Omental fat pad (tissue), 4 donors: Measurements from ENCODE around the gene ADAM12. TPM values are rescaled to one million over a fixed set of nuclear protein-coding genes. Genes with fewer than 3 reads are reported as not detected.

Experiments
- ATAC-seq: fragments of 150-250 bp; one replicate; pipeline ENCODE4 v1.9.1; 2016; ENCODE audit warnings: mild to moderate bottlenecking, moderate library complexity; ENCODE audit not compliant: low FRiP score
- DNase-seq: peaks from one replicate; pipeline ENCODE4 v3.0.0-alpha.2; 2019; ENCODE audit warnings: low spot score
- total RNA-seq, 4 donors: library from RNA; depleted of rRNA; stranded (reverse); fragments of >200 nt; gene quantifications; one replicate each; pipeline ENCODE4 v1.1.0, GENCODE V29; 2016
- TF ChIP-seq, protein P1 (sequence below), 3 donors: fragments of 450-650 bp; IDR thresholded peaks; one replicate each; pipeline ENCODE4 v1.5.1; 2016 to 2017; ENCODE audit warnings: antibody characterized with exemption in 3 of 3, mild to moderate bottlenecking in 3 of 3, moderate library complexity in 2 of 3

ADAM12 gene
- total RNA-seq, 4 donors from 2014 or later, result 4.9 to 24.4 (median 10.9) TPM

DNA sequence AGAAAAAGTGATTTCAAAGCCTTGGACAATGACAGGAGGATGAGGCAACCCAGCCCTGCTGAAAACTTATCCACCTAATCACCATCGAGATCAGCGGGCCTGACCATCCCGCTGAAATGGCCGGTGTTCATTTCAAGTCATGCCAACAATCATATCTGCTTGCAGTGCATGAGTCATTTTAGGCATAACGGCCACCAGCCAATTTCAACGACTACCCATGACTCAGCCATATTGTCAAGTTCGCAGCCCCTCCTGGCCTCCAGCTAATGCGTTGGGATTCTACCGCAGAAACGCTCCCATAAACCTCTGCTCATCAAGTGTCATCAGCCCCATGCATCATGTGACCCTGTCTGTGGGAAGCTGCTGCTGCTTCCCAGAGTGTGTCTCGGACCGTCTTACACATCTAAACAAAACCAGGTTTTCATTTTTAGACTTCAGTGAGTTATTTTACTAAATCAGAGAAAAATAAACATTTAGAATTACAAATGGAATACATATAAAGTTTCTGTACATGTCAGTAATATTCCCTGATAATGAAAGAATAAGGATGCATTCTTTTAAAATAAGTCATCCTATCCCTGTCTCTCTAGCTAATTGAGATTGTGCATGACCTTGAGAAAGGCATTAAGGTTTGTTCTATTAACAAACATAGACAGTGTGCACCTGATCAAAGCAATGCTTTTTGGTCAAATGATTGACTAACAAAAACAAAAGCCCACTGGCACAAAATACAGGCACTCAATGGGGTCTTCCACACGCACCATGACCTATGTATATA lies 188.9 kb downstream of the ADAM12 start:
- no peak for DNase-seq
- ATAC-seq, result peak; percentile 68
- TF ChIP-seq, protein P1, sequence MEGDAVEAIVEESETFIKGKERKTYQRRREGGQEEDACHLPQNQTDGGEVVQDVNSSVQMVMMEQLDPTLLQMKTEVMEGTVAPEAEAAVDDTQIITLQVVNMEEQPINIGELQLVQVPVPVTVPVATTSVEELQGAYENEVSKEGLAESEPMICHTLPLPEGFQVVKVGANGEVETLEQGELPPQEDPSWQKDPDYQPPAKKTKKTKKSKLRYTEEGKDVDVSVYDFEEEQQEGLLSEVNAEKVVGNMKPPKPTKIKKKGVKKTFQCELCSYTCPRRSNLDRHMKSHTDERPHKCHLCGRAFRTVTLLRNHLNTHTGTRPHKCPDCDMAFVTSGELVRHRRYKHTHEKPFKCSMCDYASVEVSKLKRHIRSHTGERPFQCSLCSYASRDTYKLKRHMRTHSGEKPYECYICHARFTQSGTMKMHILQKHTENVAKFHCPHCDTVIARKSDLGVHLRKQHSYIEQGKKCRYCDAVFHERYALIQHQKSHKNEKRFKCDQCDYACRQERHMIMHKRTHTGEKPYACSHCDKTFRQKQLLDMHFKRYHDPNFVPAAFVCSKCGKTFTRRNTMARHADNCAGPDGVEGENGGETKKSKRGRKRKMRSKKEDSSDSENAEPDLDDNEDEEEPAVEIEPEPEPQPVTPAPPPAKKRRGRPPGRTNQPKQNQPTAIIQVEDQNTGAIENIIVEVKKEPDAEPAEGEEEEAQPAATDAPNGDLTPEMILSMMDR (IDR thresholded peaks at IDR 0.05), result no peak

DNA sequence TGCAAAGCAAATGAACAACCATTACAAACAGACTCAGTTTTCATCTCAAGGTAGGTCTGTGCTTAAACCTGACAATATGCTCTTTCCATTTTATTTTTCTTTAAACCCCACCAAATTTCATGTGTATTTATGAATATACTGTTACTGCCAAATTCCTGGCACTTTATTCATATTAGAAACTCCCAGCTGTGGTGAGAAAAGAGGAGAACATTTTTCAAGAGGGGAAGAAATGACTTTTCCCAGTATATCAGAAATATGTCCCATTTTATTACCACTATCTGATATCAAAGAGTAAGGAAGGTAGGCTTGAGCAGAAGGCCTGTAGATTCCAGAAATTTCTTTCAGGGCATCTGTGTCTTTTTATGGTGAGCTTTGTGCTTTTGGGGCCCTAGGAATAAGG lies 189.6 kb downstream of the ADAM12 start:
- DNase-seq (no peak), ATAC-seq (no peak)
- TF ChIP-seq, protein P1 (IDR thresholded peaks at IDR 0.05), result no peak

GRCh38 chr10:126197036-126197543 lies 191.2 kb downstream of the ADAM12 start:
- ATAC-seq, result no peak
- DNase-seq, result no peak
- TF ChIP-seq, protein P1 (IDR thresholded peaks at IDR 0.05), result no peak

GRCh38 chr10:126196281-126196680 lies 192.0 kb downstream of the ADAM12 start:
- ATAC-seq (no peak), DNase-seq (no peak)
- TF ChIP-seq, protein P1 (IDR thresholded peaks at IDR 0.05), result no peak

DNA sequence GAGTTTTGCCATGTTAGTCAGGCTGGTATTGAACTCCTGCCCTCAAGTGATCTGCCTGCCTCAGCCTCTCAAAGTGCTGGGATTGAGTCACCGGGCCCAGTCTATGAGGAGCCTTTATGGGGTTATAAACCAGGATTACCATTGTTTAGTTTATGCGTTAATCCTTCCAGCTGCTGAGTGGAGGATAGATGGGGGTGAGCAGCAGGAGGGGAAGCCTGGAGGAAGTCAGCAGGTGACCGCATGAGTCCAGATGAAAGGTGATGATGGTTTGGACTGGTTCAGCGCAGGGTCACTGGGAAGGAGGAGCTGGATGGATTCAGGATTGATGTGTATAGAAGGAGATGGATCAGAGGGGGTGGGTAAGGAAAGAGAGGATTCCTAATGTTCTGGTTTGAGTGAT lies 197.1 kb downstream of the ADAM12 start:
- ATAC-seq (no peak), DNase-seq (no peak)
- TF ChIP-seq, protein P1 (IDR thresholded peaks at IDR 0.05), result no peak

GRCh38 chr10:126188679-126189200 lies 199.5 kb downstream of the ADAM12 start:
- ATAC-seq (no peak), DNase-seq (no peak)
- TF ChIP-seq, protein P1 (IDR thresholded peaks at IDR 0.05), result no peak

GRCh38 chr10:126187399-126187798 lies 200.9 kb downstream of the ADAM12 start:
- TF ChIP-seq, protein P1 (IDR thresholded peaks at IDR 0.05), result no peak
- no peak for DNase-seq
- no peak for ATAC-seq
